Hematopoietic multipotent progenitor cell treated with erythropoietin and hydrocortisone succinate and interleukin-3 and kit ligand, for 4 days (in vitro differentiated cells): Measurements from ENCODE around the gene FMN2.

ENCODE experiments used
- DNase-seq: peaks from one replicate; pipeline ENCODE4 v3.0.0-alpha.2; 2015

FMN2 gene

GRCh38 chr1:240503036-240503435 is 411.4 kb downstream of the FMN2 start:
- DNase-seq, result no peak

- DNase-seq, result no peak
Measured at GRCh38 chr1:240503558-240503957, 411.9 kb downstream of the FMN2 start.

GRCh38 chr1:240506176-240506575 is 414.5 kb downstream of the FMN2 start:
- DNase-seq, result no peak

- DNase-seq, result no peak
Measured at GRCh38 chr1:240508201-240508600, 416.5 kb downstream of the FMN2 start.

- no peak for DNase-seq
Measured at GRCh38 chr1:240508950-240509349, 417.3 kb downstream of the FMN2 start.

- DNase-seq, result no peak
Measured at GRCh38 chr1:240511789-240512188, 420.1 kb downstream of the FMN2 start.

GRCh38 chr1:240515505-240515904 is 423.8 kb downstream of the FMN2 start:
- no peak for DNase-seq

- no peak for DNase-seq
Measured at GRCh38 chr1:240516069-240516468, 424.4 kb downstream of the FMN2 start.

- DNase-seq, result no peak
Measured at GRCh38 chr1:240517891-240518290, 426.2 kb downstream of the FMN2 start.

GRCh38 chr1:240522122-240522822 is 430.6 kb downstream of the FMN2 start:
- no peak for DNase-seq

- DNase-seq, result no peak
Measured at GRCh38 chr1:240524356-240525069, 432.8 kb downstream of the FMN2 start.
